Tibial nerve (tissue), 4 donors: ENCODE data around the gene NOXRED1. TPM values are rescaled to one million over a fixed set of nuclear protein-coding genes. Genes with fewer than 3 reads are reported as not detected.

Experiments
- DNase-seq, 2 donors: peaks; one replicate each; pipeline ENCODE4 v3.0.0-alpha.2; 2019; ENCODE audit warnings: low spot score in 2 of 2
- H3K27ac ChIP-seq, 4 donors: fragments of 200-600 bp; sonication (generic) in 3 of 4; one replicate each; pipeline ENCODE4 v1.5.1; 2017 to 2019; ENCODE audit warnings: mild to moderate bottlenecking in 1 of 4
- H3K27me3 ChIP-seq, 2 donors: fragments of 200-600 bp; sonication (generic) in 1 of 2; one replicate each; pipeline versions ENCODE4 v1.5.1 to v1.6.0; 2017 to 2019
- H3K36me3 ChIP-seq, 3 donors: fragments of 200-600 bp; sonication (generic); one replicate each; pipeline ENCODE4 v1.5.1; 2018 to 2019
- H3K4me1 ChIP-seq, 4 donors: fragments of 200-600 bp; sonication (generic) in 3 of 4; one replicate each; pipeline ENCODE4 v1.5.1; 2017 to 2019
- H3K4me3 ChIP-seq, 4 donors: fragments of 200-600 bp; sonication (generic) in 3 of 4; one replicate each; pipeline ENCODE4 v1.5.1; 2017 to 2019; ENCODE audit warnings: mild to moderate bottlenecking in 1 of 4, moderate library complexity in 1 of 4
- H3K9me3 ChIP-seq, 4 donors: fragments of 200-600 bp; sonication (generic) in 3 of 4; one replicate each; pipeline ENCODE4 v1.5.1; 2017 to 2019
- EP300 ChIP-seq, 2 donors: sonication (generic); formaldehyde crosslinking; IDR thresholded peaks; one replicate each; pipeline ENCODE4 v1.6.1; 2017; ENCODE audit warnings: antibody characterized with exemption in 2 of 2, mild to moderate bottlenecking in 1 of 2
- POLR2A ChIP-seq, 2 donors: fragments of 450-650 bp; IDR thresholded peaks; one replicate each; pipeline ENCODE4 v1.6.1; 2017; ENCODE audit warnings: antibody characterized with exemption in 2 of 2, mild to moderate bottlenecking in 2 of 2, moderate library complexity in 2 of 2
- WGBS, 2 donors: methylation state at CpG; one replicate each; pipeline ENCODE4 v1.1.5; 2018; 5-methylcytosine and 5-hydroxymethylcytosine counted together
- total RNA-seq, 4 donors: library from RNA; depleted of rRNA; stranded (reverse); fragments of >200 nt; gene quantifications; one replicate each; pipeline ENCODE4 v1.1.0, GENCODE V29; 2016
- TF ChIP-seq, protein P1 (sequence below), 5 experiments: fragments of 200-600 bp in 3 of 5; fragments of 450-650 bp in 2 of 5; sonication (generic) in 3 of 5; IDR thresholded peaks; one replicate each; pipeline ENCODE4 v1.5.1; 2016 to 2019; ENCODE audit warnings: antibody characterized with exemption in 5 of 5, mild to moderate bottlenecking in 3 of 5, moderate library complexity in 2 of 5

Gene NOXRED1, protein sequence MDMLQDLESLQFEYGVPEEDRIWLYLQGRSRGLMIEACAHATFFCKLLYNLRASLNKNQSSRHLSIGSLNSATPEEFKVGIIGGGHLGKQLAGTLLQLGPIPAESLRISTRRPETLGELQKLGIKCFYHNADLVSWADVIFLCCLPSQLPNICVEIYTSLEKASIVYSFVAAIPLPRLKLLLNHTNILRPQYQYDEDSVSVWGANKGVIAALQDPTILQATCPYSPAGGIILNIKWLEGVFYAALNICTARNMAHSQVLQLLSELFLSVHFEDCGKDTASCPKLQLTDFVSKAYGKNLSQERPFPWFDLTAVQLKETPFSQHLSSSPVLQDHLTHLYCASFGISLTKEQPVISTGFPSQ
- 1 to 10 TPM in 1 of 4 donors, not detected in 3; 9.0 TPM for total RNA-seq

DNA sequence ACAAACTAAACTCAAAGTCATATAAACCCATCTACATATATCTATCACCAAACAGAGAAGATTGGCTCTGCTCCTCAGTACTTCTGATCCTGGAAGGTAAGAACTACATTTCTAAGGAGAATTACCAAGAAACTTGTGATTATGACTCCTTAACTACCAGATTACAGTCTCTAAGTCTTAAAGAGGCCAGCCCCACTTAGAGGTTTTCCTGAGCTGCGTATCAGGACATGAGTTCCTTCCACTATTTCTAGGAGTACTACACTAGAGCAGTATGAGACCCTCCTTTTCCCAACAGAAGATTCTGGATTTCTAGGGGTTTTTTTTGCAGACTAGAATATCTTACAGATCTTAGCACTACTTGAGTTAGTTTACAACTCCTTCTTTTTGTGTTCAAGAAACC lies at the start of gene NOXRED1:
Gene NOXRED1, minus strand, starts transcription at position 101 of the 400 bp plus-strand sequence. CDS start 634 bp downstream, outside the sequence.
- H3K4me3 ChIP-seq = no peak within 1 kb of the TSS
- no peak for DNase-seq
- no peak for TF ChIP-seq EP300 (IDR thresholded peaks at IDR 0.05)
- TF ChIP-seq POLR2A (IDR thresholded peaks at IDR 0.05) = no peak
- TF ChIP-seq, protein P1, sequence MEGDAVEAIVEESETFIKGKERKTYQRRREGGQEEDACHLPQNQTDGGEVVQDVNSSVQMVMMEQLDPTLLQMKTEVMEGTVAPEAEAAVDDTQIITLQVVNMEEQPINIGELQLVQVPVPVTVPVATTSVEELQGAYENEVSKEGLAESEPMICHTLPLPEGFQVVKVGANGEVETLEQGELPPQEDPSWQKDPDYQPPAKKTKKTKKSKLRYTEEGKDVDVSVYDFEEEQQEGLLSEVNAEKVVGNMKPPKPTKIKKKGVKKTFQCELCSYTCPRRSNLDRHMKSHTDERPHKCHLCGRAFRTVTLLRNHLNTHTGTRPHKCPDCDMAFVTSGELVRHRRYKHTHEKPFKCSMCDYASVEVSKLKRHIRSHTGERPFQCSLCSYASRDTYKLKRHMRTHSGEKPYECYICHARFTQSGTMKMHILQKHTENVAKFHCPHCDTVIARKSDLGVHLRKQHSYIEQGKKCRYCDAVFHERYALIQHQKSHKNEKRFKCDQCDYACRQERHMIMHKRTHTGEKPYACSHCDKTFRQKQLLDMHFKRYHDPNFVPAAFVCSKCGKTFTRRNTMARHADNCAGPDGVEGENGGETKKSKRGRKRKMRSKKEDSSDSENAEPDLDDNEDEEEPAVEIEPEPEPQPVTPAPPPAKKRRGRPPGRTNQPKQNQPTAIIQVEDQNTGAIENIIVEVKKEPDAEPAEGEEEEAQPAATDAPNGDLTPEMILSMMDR (IDR thresholded peaks at IDR 0.05) = no peak
- WGBS, 2 donors = 93 to 100% methylated on average over 1 of the region's 1 CpG
- no peaks in the 10 kb centered on the region for H3K27me3 ChIP-seq
- H3K9me3 ChIP-seq = peaks cover 0 to 29% (median 0%) of the 10 kb centered on the region in 4 donors
- no peak within 1 kb of the TSS for H3K27ac ChIP-seq
- H3K36me3 ChIP-seq = peaks cover 0 to 81% (median 20%) of the 10 kb centered on the region in 3 donors
- H3K4me1 ChIP-seq = no peaks in the 10 kb centered on the region

DNA sequence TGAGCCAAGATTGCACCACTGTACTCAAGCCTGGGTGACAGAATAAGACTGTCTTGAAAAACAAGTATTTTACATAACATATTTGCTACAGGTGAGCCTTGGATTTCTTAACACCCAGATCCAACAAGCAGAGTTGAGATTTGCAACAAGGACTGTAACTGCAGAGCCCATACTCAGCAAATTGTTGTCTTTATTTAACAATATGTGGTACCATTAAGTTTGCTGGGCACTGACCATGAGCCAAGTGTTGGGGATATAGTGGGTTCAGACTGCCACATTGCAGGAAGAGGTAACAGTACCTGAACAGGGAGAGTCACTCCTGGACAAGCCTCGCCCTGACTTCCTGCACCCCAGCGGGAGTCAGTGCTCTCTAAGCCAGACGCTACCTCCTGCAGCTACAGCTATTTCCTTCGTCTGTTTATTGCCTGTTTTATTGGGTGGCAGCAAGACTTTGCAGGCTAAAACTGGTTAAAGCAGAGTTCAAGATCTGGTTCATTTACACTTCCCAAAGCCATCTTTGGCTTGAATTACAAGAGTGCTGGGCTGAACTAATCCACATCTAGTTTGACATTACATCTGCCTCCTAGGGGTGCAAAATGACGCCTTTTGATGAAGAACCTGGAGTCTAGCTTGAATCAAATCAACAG lies 47.0 kb upstream of the NOXRED1 start:
- DNase-seq = no peak
- Histone ChIP-seq H3K27me3 (peaks cover 0 to 4% of the 10 kb centered on the region in 2 donors), H3K4me1 (no peaks in the 10 kb centered on the region), H3K27ac (no peak overlapping the region), H3K4me3 (no peak overlapping the region), H3K36me3 (peaks cover 0 to 52% (median 27%) of the 10 kb centered on the region in 3 donors), H3K9me3 (no peaks in the 10 kb centered on the region)
- 51 to 63% methylated on average over 5 of the region's 5 CpGs for WGBS, 2 donors
- TF ChIP-seq POLR2A (IDR thresholded peaks at IDR 0.05) (no peak), EP300 (IDR thresholded peaks at IDR 0.05) (no peak)
- TF ChIP-seq, protein P1 (IDR thresholded peaks at IDR 0.05) = no peak

DNA sequence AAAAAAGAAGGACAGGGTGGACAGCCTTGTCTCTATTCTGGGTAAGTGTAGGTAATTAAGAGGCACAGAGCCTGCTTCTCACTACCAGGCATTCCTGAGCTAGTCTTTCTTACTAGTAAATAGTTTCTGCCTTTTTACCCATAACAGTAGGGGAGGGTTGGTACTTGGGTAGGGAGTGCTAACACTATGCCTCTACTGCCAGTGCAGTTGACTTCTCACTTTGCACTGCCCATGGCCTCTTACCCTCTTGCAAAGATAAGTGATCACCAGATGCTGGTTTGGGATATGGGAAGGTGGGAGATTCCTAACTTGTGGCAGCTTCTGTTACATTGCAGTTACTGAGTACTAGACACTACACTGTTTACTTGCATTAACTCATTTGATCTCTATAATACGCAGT lies 46.2 kb upstream of the NOXRED1 start:
- Histone ChIP-seq H3K4me1 (no peaks in the 10 kb centered on the region), H3K4me3 (no peak overlapping the region), H3K36me3 (peaks cover 0 to 60% (median 36%) of the 10 kb centered on the region in 3 donors), H3K27ac (no peak overlapping the region), H3K9me3 (no peaks in the 10 kb centered on the region), H3K27me3 (peaks cover 0 to 4% of the 10 kb centered on the region in 2 donors)
- DNase-seq = no peak
- TF ChIP-seq EP300 (IDR thresholded peaks at IDR 0.05) (no peak), POLR2A (IDR thresholded peaks at IDR 0.05) (no peak)
- TF ChIP-seq, protein P1 (IDR thresholded peaks at IDR 0.05) = no peak
- WGBS, 2 donors = 78 to 88% methylated on average over 1 of the region's 1 CpG

DNA sequence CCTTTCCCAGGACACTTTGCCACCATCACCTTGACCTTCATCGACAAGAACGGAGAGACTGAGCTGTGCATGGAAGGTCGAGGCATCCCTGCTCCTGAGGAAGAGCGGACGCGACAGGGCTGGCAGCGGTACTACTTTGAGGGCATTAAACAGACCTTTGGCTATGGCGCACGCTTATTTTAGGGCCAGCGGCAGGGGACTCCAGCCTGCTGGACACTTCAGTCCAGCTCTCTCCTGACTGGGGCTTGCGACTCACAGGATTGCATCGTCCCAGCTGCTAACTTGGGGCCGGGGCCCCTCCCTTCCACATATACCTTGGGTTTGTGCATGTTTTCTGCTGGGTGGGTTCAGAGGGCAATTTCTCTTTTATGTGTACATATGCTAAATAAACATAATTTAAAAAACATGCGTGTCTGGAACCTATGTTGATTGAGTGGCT lies 45.8 kb upstream of the NOXRED1 start:
- H3K4me3 ChIP-seq = no peak overlapping the region
- peaks cover 0 to 4% of the 10 kb centered on the region in 2 donors for H3K27me3 ChIP-seq
- WGBS, 2 donors = 83 to 92% methylated on average over 14 of the region's 14 CpGs
- H3K4me1 ChIP-seq = no peaks in the 10 kb centered on the region
- TF ChIP-seq EP300 (IDR thresholded peaks at IDR 0.05) (no peak), POLR2A (IDR thresholded peaks at IDR 0.05) (no peak)
- DNase-seq = no peak
- peaks cover 0 to 65% (median 40%) of the 10 kb centered on the region in 3 donors for H3K36me3 ChIP-seq
- no peaks in the 10 kb centered on the region for H3K9me3 ChIP-seq
- no peak overlapping the region for H3K27ac ChIP-seq

GRCh38 chr14:77467801-77468200 lies 44.5 kb upstream of the NOXRED1 start:
- peaks cover 0 to 2% of the 10 kb centered on the region in 2 donors for H3K27me3 ChIP-seq
- no peak overlapping the region for H3K27ac ChIP-seq
- no peaks in the 10 kb centered on the region for H3K9me3 ChIP-seq
- TF ChIP-seq EP300 (IDR thresholded peaks at IDR 0.05) (no peak), POLR2A (IDR thresholded peaks at IDR 0.05) (no peak)
- TF ChIP-seq, protein P1 (IDR thresholded peaks at IDR 0.05) = no peak
- WGBS, 2 donors = 90 to 92% methylated on average over 5 of the region's 5 CpGs
- H3K36me3 ChIP-seq = peaks cover 0 to 77% (median 46%) of the 10 kb centered on the region in 3 donors
- DNase-seq = no peak
- H3K4me1 ChIP-seq = no peaks in the 10 kb centered on the region
- H3K4me3 ChIP-seq = no peak overlapping the region
